HepG2 (cell line): ENCODE data around the gene CHFR.

ENCODE experiments used
- BCLAF1 ChIP-seq: fragments of 450-650 bp; IDR thresholded peaks from 2 replicates; pipeline ENCODE4 v1.6.1; 2017; ENCODE audit warnings: mild to moderate bottlenecking
- KDM1A ChIP-seq: IDR thresholded peaks from 2 replicates; pipeline ENCODE4 v1.6.1; 2016; ENCODE audit warnings: missing compliant biosample characterization

DNA sequence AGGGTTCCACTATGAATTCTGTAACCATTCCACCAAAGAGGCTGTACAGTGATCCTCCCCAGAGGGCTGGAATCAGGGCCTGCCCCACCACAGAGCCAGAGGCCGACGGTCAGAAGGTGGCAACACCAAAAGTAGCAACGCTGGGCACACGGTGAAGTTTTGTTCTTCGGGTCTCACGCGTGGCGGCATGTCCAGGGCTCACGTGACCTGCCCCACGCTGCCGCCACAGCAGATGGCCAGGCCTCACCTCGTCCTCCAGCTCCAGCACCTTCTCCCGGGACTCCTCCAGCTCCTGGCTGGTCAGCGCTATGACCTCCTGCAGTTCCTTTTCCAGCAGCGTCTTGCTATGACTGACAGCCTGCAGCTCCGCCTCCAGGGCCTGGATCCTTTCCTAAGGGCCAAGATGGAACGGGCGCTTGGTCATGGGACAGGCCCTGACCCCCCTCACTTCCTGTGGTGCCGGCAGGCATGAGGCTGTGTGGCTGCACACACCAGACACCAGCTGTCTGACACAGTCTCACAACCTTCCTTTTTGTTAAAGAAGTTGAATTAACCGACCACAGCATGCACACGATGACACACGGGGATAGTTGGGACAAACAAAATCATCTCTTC, 103.4 kb downstream of the CHFR start:
- TF ChIP-seq BCLAF1 (no peak), KDM1A (CRISPR knock-in tag) (no peak)
